GM13976 (cell line): ENCODE data around the gene RAB11FIP4.

Experiments
- DNase-seq: peaks from one replicate; pipeline ENCODE4 v3.0.0; 2012; ENCODE audit warnings: low spot score
- CTCF ChIP-seq: IDR thresholded peaks from 2 replicates; pipeline ENCODE4 v1.5.1; 2012; ENCODE audit warnings: borderline replicate concordance, mild to moderate bottlenecking; ENCODE audit not compliant: insufficient read depth; ENCODE audit errors: extremely low read depth, missing control alignments, control extremely low read depth
- in situ Hi-C: fragments of 300-500 bp; cut with MboI; formaldehyde crosslinking; loops from one replicate; pipeline ENCODE4 v1.12.0; 2022; ENCODE audit warnings: low sequenced_read_pairs, mixed read lengths, inconsistent platforms; ENCODE audit not compliant: unreplicated experiment

The RAB11FIP4 gene

DNA sequence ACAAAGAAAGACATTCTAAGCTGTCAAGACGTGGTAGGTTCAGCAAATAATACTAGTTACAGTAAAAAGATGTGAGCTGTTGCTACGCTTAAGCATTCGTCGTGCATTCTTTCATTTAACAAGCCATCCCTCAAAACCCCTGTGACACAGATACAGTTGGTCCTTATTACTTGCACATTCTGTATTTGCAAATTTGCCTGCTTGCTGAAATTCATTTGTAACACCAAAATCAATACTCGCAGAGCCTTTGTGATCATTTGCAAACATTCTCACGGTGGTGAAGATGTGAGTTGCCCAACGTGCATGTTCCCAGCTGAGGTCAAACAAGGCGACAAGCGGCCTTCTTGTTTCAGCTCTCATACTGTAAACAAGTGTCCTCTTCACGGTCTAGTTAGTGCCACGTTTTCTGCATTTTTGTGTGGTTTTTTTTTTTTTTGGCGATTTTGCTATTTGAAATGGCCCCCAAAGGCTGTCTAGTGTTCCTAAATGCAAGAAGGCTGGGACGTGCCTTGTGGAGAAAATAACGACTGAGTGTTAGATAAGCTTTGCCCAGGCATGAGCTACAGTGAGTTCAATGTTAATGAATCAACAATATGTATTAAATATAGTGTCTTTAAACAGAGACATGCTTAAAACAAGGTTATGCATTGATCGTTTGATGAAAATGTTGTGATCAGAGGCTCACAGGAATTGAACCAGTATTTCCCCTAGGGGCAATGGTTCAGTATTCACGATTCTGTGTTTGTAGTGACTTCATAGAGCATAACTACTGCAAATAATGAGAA is 84.1 kb downstream of the RAB11FIP4 start:
- DNase-seq = no peak
- no peak for TF ChIP-seq CTCF
- in situ Hi-C loops = no loop called here

GRCh38 chr17:31476525-31477416 is 85.3 kb downstream of the RAB11FIP4 start:
- TF ChIP-seq CTCF = no peak
- no peak for DNase-seq
- in situ Hi-C loops = no loop called here

- in situ Hi-C loops = no loop called here
- DNase-seq = no peak
- TF ChIP-seq CTCF = no peak
These were observed 86.1 kb downstream of the RAB11FIP4 start for GRCh38 chr17:31477417-31478055.

DNA sequence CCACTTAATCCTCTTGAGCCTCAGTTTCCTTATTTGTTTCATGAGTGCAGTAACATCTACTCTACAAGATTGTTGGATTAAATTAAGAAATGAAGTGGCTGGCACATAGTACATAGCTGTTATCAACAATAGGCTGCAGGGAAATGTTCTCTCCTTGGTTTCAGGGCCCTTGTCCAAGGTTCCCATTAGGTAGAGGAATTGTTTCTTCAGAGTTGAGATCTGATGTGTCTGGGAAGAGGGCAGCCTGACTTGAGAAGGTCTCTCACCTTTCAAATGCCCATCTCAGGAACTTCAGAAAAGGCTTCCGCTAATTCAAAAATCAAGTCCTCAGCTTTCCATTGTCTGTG is 87.6 kb downstream of the RAB11FIP4 start:
- in situ Hi-C loops = no loop called here
- DNase-seq = no peak
- no peak for TF ChIP-seq CTCF

DNA sequence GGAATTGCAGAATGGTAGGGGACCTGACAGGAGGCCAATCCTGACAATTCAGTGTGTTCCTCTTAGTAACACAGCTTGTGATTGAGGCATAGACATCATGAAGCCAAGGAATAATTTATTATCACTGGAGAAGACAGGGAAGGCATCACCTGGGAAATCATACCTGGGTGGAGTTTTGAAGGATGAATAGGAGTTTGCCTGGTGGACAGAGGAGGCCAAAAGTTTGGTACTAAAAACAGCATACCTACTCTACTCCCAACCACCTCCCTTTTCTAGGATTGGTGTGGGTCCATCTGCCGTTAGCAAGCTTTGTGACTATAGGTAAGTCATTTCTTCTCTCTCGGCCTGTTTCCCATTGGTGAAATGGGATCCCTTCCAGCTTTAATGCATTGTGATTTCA is 88.0 kb downstream of the RAB11FIP4 start:
- no peak for DNase-seq
- in situ Hi-C loops = no loop called here
- TF ChIP-seq CTCF = no peak

DNA sequence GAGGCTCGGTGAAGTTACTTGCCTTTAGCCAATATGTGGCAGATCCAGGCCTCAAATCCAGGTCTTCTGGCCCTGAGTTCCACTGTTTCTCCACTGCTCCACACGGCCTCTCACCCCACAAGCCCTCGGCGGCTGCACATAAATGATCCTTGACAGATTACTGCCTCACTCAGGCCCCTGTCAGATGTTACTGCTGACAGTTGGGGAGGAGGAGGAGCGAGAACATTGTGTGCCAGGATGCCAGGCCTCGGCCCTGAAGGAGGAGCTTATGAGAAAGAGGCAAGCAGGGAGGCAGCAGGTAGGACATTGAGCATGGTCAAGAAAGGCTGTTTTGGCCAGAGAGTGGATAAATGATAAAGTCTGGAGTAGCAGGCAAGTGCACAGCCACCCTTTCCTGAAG is 88.6 kb downstream of the RAB11FIP4 start:
- no peak for TF ChIP-seq CTCF
- DNase-seq = no peak
- in situ Hi-C loops = no loop called here
